Loucy (cell line): ENCODE results near the gene DHRS4L2.
A peak's percentile ranks its signal among the peaks of the same experiment; 100 is the strongest.
"Not testable (repeated sequence)": the region's sequence is repeated elsewhere in the genome, so short reads cannot be mapped to it uniquely, and the experiment has no call there.

ENCODE experiments used
- H2AFZ ChIP-seq: fragments of 200-600 bp; sonication (generic); 2 replicates; pipeline ENCODE4 v1.6.0; 2016; ENCODE audit warnings: antibody characterized with exemption, mild to moderate bottlenecking, low read length, moderate library complexity
- H3F3A ChIP-seq: fragments of 200-600 bp; 2 replicates; pipeline ENCODE4 v1.6.0; 2016; ENCODE audit warnings: antibody characterized with exemption, low read depth, mild to moderate bottlenecking
- H3K27me3 ChIP-seq: fragments of 200-600 bp; sonication (generic); 2 replicates; pipeline ENCODE4 v1.6.1; 2014; ENCODE audit warnings: low read length, mild to moderate bottlenecking; ENCODE audit not compliant: insufficient read depth, poor library complexity, severe bottlenecking
- H3K36me3 ChIP-seq: fragments of 200-600 bp; sonication (generic); 2 replicates; pipeline ENCODE4 v1.6.1; 2016; ENCODE audit warnings: low read length; ENCODE audit not compliant: insufficient read depth
- H3K4me1 ChIP-seq: fragments of 200-600 bp; sonication (generic); 2 replicates; pipeline ENCODE4 v1.5.1; 2014; ENCODE audit warnings: low read length, mild to moderate bottlenecking; ENCODE audit not compliant: insufficient read depth, poor library complexity, severe bottlenecking
- H3K4me2 ChIP-seq: fragments of 200-600 bp; sonication (generic); 2 replicates; pipeline ENCODE4 v1.6.0; 2014; ENCODE audit warnings: antibody characterized with exemption, low read length, low read depth, mild to moderate bottlenecking; ENCODE audit not compliant: poor library complexity, severe bottlenecking
- H3K4me3 ChIP-seq: fragments of 200-600 bp; sonication (generic); 2 replicates; pipeline ENCODE4 v1.5.1; 2014; ENCODE audit warnings: low read length, mild to moderate bottlenecking, mixed read lengths; ENCODE audit not compliant: poor library complexity, severe bottlenecking
- H3K79me2 ChIP-seq: fragments of 200-600 bp; sonication (generic); 2 replicates; pipeline ENCODE4 v1.6.1; 2014; ENCODE audit warnings: low read length; ENCODE audit not compliant: insufficient read depth
- H3K9ac ChIP-seq: fragments of 200-600 bp; sonication (generic); 2 replicates; pipeline ENCODE4 v1.6.0; 2014; ENCODE audit warnings: mild to moderate bottlenecking, low read depth, low read length, moderate library complexity; ENCODE audit not compliant: poor library complexity, severe bottlenecking
- H3K9me2 ChIP-seq: fragments of 200-600 bp; sonication (generic); replicated peaks from 2 replicates; pipeline ENCODE4 v1.6.1; 2016; ENCODE audit warnings: low read depth, low read length, mixed read lengths
- H3K9me3 ChIP-seq: fragments of 200-600 bp; sonication (generic); 2 replicates; pipeline ENCODE4 v1.6.1; 2014; ENCODE audit warnings: mild to moderate bottlenecking, antibody characterized with exemption, low read length, low read depth; ENCODE audit not compliant: insufficient read depth
- H4K20me1 ChIP-seq: fragments of 200-600 bp; sonication (generic); 2 replicates; pipeline ENCODE4 v1.6.0; 2014; ENCODE audit warnings: antibody characterized with exemption, low read length, mild to moderate bottlenecking; ENCODE audit not compliant: insufficient read depth, poor library complexity, severe bottlenecking
- EZH2phosphoT487 ChIP-seq: fragments of 200-600 bp; IDR thresholded peaks from 2 replicates; pipeline ENCODE4 v1.6.1; 2018; ENCODE audit warnings: antibody characterized with exemption, mild to moderate bottlenecking, moderate library complexity, borderline replicate concordance
- TF ChIP-seq, protein P1 (sequence below): fragments of 200-600 bp; sonication (generic); conservative IDR thresholded peaks from 2 replicates; pipeline ENCODE4 v1.5.1; 2014; ENCODE audit warnings: mild to moderate bottlenecking, antibody characterized with exemption, low read length

DHRS4L2 gene

DNA sequence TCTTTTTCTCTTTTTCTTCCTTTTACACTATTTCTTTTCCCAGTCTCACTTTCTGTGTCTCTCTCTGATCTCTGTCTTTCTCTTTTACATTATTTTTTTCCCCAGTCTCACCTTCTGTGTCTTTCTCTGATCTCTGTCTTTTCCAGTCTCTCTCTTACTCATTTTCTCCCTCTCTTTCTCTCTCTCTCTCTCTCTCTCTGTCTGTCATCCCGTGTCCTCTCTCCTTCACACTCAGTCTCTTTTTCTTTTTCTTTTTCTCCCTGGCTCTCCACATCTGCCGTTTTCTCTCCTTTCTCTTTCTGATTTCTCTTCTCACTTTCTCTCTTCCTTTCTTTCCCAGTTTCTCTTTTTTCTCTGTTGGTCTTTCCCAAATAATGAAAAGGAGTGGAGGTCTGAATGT, 22.3 kb downstream of the DHRS4L2 start:
- H3F3A ChIP-seq: no peaks in the 10 kb centered on the region
- no peak overlapping the region for H3K4me3 ChIP-seq
- H3K4me2 ChIP-seq: peak overlapping the region; percentile 54
- no peak overlapping the region for H2AFZ ChIP-seq
- H3K79me2 ChIP-seq: no peaks in the 10 kb centered on the region
- H3K36me3 ChIP-seq: no peaks in the 10 kb centered on the region
- H3K9me2 ChIP-seq: no peaks in the 10 kb centered on the region
- no peaks in the 10 kb centered on the region for H4K20me1 ChIP-seq
- TF ChIP-seq EZH2phosphoT487: no peak
- TF ChIP-seq, protein P1, sequence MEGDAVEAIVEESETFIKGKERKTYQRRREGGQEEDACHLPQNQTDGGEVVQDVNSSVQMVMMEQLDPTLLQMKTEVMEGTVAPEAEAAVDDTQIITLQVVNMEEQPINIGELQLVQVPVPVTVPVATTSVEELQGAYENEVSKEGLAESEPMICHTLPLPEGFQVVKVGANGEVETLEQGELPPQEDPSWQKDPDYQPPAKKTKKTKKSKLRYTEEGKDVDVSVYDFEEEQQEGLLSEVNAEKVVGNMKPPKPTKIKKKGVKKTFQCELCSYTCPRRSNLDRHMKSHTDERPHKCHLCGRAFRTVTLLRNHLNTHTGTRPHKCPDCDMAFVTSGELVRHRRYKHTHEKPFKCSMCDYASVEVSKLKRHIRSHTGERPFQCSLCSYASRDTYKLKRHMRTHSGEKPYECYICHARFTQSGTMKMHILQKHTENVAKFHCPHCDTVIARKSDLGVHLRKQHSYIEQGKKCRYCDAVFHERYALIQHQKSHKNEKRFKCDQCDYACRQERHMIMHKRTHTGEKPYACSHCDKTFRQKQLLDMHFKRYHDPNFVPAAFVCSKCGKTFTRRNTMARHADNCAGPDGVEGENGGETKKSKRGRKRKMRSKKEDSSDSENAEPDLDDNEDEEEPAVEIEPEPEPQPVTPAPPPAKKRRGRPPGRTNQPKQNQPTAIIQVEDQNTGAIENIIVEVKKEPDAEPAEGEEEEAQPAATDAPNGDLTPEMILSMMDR: no peak
- no peaks in the 10 kb centered on the region for H3K27me3 ChIP-seq
- H3K9me3 ChIP-seq: no peaks in the 10 kb centered on the region
- H3K9ac ChIP-seq: no peak overlapping the region
- peaks cover 7% of the 10 kb centered on the region for H3K4me1 ChIP-seq

- H2AFZ ChIP-seq, H3K4me2 ChIP-seq: not testable (repeated sequence)
Observed at GRCh38 chr14:24012726-24013273, 24.1 kb downstream of the DHRS4L2 start.

GRCh38 chr14:24013654-24014514, 25.2 kb downstream of the DHRS4L2 start:
- H3K27me3 ChIP-seq: no peaks in the 10 kb centered on the region
- H3K79me2 ChIP-seq: no peaks in the 10 kb centered on the region
- no peak overlapping the region for H3K9ac ChIP-seq
- H3F3A ChIP-seq: no peaks in the 10 kb centered on the region
- no peaks in the 10 kb centered on the region for H3K36me3 ChIP-seq
- H4K20me1 ChIP-seq: no peaks in the 10 kb centered on the region
- H2AFZ ChIP-seq: no peak overlapping the region
- H3K4me1 ChIP-seq: peaks cover 7% of the 10 kb centered on the region
- peak overlapping the region; percentile 32 for H3K4me2 ChIP-seq
- no peak overlapping the region for H3K4me3 ChIP-seq
- no peaks in the 10 kb centered on the region for H3K9me2 ChIP-seq
- no peaks in the 10 kb centered on the region for H3K9me3 ChIP-seq
- TF ChIP-seq, protein P1: peak; percentile 84
- TF ChIP-seq EZH2phosphoT487: no peak

More at GRCh38 chr14:24012726-24013273, 24.1 kb downstream of the DHRS4L2 start:
- H3F3A ChIP-seq, H3K9ac ChIP-seq, H4K20me1 ChIP-seq, H3K36me3 ChIP-seq, H3K9me3 ChIP-seq, H3K79me2 ChIP-seq, H3K4me1 ChIP-seq, H3K27me3 ChIP-seq, H3K4me3 ChIP-seq, H3K9me2 ChIP-seq: not testable (repeated sequence)

- H3F3A ChIP-seq, H3K4me3 ChIP-seq, H3K36me3 ChIP-seq, H3K9ac ChIP-seq, H3K79me2 ChIP-seq, H3K4me1 ChIP-seq, H3K4me2 ChIP-seq, H4K20me1 ChIP-seq, H2AFZ ChIP-seq, H3K9me2 ChIP-seq, H3K9me3 ChIP-seq, H3K27me3 ChIP-seq: not testable (repeated sequence)
Observed at GRCh38 chr14:24015745-24016144, 27.0 kb downstream of the DHRS4L2 start.

DNA sequence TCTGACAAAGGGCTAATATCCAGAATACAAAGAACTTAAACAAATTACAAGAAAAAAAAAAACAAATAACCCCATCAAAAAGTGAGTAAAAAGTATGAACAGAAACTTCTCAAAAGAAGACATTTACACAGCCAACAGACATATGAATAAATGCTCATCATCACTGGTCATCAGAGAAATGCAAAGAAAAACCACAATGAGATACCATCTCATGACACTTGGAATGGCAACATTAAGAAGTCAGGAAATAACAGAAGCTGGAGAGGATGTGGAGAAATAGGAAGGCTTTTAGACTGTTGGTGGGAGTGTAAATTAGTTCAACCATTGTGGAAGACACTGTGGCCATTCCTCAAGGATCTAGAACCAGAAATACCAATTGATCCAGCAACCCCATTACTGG, 30.2 kb downstream of the DHRS4L2 start:
- H3K4me3 ChIP-seq, H3K36me3 ChIP-seq, H3K79me2 ChIP-seq, H3K27me3 ChIP-seq, H3F3A ChIP-seq, H3K4me2 ChIP-seq, H3K9me2 ChIP-seq, H3K9me3 ChIP-seq, H3K4me1 ChIP-seq, H3K9ac ChIP-seq, H4K20me1 ChIP-seq, H2AFZ ChIP-seq: not testable (repeated sequence)
